Measurements from ENCODE around the gene OR52K2.
"Not testable (repeated sequence)": the region's sequence is repeated elsewhere in the genome, so short reads cannot be mapped to it uniquely, and the experiment has no call there.

The OR52K2 gene
- 0 reads per million in 2 donors for total RNA-seq

DNA sequence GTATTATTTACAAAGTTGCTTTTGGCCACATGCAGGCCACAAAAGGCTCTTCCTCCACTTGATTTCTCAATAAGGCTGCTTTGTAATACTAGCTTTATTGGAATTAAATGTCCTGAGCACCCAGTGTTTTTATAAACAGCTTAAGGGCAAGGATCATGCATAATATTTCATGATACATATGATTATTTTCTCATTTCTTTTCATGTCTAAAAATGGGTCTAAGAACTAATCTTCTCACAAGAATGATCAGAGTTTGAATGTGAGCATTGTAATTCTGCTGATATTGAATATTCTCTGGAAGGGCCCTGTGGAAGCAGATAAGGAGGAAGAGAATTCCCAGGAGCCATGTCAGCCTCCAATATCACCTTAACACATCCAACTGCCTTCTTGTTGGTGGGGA lies at the start of gene OR52K2:
OR52K2 (plus strand) TSS at position 301 of the 400 bp plus-strand sequence; CDS start at position 346, 45 bp downstream.
- no peak for DNase-seq

GRCh38 chr11:4406206-4406605 lies 42.9 kb upstream of the OR52K2 start:
- DNase-seq, result not testable (repeated sequence)

DNA sequence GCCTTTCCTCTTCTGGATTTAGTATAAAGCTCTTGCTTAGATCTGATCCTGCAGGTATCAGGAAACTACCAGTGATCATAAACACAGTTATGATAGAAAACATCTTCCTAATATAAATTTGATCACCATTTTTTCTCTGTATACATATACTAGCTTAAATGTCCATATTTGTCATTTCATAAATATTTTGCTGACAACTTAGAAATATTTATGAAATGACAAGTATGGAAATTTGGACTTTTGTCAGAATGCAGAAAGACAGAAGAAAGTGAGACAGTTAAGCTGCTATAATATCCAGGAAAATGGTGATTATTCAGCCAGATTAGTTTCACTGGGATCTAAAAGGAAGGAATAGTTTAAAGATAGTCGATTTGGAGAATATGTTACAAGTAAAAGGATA lies 32.8 kb upstream of the OR52K2 start:
- no peak for DNase-seq

DNA sequence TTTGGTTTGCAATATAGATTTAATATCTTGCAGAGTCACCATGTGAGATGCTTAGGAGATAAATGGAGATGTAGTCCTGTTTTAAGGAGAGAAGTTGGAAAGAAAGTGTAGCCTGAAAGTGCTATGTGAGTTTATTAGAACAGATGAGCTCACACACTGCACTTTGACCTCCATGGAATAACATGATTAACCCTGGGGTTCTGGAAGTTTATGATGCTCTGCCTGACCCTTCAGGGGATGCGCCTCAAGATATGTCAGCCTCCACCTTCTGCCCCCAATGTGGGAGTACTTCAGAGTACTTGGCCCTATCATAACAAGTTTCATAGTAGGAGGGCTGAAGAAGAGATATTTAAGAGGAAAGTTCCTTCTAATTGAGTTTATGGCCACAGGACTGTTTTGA lies 32.3 kb upstream of the OR52K2 start:
- no peak for DNase-seq

DNA sequence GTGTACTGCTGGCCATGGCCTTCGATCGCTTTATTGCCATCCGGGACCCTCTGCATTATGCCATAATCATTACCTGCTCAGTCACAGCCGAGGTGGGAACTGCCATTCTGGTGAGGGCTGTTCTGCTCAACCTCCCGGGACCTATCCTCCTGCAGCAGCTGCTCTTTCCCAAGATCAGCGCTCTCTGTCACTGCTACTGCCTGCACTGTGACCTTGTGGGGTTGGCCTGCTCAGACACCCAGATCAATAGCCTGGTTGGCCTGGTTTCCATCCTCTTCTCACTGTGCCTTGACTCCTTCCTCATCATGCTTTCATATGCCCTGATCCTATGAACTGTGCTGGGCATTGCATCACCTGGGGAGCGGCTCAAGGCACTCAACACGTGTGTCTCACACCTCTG lies 30.7 kb upstream of the OR52K2 start:
- no peak for DNase-seq

GRCh38 chr11:4430051-4430450 lies 19.0 kb upstream of the OR52K2 start:
- no peak for DNase-seq

- DNase-seq, result no peak
These were observed 15.2 kb upstream of the OR52K2 start for GRCh38 chr11:4433856-4434255.

- no peak for DNase-seq
These were observed 12.7 kb upstream of the OR52K2 start for GRCh38 chr11:4436411-4436810.

- DNase-seq, result no peak
These were observed 7.6 kb upstream of the OR52K2 start for GRCh38 chr11:4441515-4441914.

- no peak for DNase-seq
These were observed 5.7 kb upstream of the OR52K2 start for GRCh38 chr11:4443232-4443891.

DNA sequence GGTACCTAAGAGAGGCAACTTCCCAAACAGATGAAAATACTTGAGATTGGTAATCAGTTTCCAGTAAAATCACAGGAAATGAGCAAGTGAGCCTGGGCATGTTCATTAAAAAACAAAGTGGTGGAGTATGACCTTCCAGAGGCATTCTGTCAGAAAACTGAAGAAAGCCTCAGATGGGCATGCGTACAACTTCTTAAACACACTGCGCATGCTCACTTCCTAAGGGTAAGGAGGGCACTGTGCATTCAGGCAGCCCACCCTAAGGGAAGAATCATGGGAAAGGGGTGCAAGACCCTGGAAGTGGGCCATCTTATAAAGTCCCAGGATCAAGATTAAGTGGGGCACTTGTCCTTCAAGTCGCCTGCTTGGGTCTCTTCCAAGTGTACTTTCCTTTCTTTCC lies 4.0 kb downstream of the OR52K2 start:
- DNase-seq, result no peak

DNA sequence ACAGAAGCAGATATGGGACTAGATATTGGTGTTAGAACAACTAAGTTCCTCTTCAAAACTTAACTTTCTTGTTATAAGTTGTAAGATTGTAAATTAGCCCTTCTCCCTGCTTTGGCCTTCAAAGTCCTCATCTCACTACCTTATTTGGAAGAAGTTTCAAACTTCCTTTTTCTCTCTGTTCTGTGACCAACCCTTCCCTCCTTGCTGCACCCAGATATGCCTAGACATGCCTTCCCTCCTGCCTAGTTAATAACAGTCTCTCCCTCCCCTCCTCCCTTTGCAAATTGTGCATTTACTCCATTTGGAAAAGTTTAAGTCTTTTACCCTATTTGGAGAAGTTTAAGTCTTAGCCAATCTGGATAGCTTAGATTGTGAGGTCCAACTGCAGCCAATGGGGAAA lies 4.9 kb downstream of the OR52K2 start:
- DNase-seq, result no peak

DNA sequence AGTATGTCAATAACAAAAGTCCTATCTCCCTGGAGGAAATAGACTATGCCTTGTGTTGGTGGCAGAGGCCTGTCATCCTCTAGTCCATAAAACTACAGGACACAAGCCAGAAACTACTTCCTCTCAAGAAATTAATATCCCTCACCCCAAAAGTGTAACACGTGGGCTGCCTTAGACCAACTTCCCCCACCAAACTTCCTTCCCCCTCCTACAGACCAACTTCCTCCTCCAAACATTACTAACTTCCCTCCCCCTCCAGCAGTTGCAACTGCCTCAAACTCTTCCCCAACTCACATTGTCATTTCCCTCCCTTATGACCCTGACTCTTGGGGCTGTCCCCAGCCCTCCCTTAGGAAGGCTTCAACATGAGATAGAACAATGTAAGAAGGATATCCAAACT lies 6.3 kb downstream of the OR52K2 start:
- no peak for DNase-seq

GRCh38 chr11:4459500-4459899 lies 10.4 kb downstream of the OR52K2 start:
- DNase-seq, result peak in 1 of 5 experiments; percentile 1

- DNase-seq, result no peak
These were observed 11.1 kb downstream of the OR52K2 start for GRCh38 chr11:4460151-4460550.

- DNase-seq, result no peak
These were observed 15.4 kb downstream of the OR52K2 start for GRCh38 chr11:4464216-4465159.

DNA sequence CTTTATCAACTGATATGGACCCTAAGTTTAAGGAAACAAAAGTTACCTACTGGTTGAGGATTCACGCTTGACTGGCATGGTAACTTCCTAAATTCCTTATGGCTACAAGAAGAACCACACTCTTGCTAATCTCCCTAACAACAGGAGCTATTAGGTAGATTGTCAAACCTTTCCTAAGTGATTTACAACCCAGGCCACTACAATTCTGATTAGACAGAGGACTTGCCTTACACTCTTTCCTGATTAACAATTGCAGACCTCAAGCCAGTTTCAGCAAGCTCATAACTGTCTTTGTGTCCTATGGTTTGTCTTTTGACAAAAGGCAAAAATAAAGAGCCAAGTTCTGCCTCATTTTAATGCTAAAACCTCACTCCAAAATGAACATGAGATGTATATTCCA lies 16.3 kb downstream of the OR52K2 start:
- no peak for DNase-seq

- DNase-seq, result no peak
These were observed 17.2 kb downstream of the OR52K2 start for GRCh38 chr11:4466131-4466870.

DNA sequence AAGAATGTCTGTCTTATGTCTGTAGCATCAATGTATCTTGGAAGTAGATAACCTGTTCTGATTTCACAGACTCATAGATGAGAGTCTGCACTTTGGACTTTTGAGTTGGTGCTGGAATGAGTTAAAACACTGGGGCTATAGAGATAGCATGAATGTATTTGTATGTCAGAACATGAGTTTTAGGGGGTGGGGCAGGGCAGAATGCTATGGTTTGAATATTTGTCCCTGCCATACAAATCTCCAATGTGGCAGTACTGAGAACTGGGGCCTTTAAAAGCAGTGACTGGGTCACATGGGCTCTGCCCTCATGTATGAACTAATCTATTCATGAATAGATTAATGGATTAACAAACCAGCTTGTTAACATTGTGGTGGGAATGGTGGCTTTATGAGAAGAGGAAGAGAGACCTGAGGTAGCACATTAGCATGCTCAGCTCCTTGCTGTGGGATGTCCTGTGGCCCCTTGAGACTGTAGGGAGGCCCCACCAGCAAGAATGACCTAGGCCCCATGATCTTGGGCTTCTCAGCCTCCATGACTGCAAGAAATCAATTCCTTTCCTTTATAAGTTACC lies 17.9 kb downstream of the OR52K2 start:
- DNase-seq, result no peak

DNA sequence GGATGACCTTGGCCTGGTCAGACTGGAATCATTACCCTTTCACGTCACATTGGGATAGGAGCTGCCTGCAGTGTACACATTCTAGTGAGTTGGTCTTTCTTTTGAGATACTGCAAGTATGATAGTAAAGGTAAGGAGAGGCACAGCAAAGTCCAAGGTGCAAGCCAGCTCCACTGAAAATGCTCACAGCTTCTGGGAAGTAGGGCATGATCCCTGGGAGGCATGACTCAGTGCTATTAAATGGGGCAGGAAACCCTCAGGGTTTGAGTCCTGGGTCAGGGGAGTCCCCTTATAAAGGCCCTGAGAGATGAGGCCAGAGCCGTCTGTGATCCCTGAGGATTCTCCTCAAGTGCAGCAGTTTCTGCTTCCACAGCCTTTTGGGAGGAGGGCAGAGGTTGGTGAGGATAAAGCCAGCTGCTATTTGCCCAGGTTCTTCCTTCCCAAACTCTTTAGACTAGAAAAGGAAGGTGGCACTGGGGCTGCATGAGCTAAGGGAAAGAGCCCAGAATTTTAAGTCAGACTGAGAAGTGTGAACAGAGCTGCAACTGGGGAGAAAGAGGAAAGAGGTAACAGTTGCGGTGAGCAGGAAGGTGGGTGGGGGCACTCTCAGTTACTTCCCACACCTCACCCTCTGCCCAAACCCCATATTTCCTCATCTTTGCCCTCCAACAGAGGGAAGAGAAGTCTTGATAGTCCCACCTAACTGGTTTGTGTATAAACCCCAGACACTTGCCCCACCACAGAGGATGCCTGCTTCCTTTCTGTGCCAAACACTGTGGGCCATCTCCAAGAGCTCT lies 18.9 kb downstream of the OR52K2 start:
- no peak for DNase-seq

DNA sequence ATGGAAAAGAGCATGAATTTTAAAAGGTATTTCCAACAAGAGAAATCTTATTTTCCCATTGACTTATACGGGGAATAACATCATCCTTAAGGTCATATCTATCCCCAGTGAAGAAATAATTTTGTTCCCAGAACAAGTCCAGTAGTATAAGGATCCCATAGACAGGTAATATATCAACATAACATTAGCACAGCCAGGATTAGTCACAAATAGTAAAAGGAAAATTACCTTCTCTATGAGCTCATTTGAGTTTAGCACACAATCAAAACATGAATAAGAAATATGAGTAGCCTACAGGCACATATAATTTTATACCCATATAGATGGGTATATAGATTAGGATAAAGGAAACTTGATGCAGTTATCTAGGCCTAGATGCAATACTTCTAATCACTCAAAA lies 30.5 kb downstream of the OR52K2 start:
- no peak for DNase-seq
